D721Med (cell line): ENCODE measurements around the gene TICAM1.
"Not testable (repeated sequence)": the region's sequence is repeated elsewhere in the genome, so short reads cannot be mapped to it uniquely, and the experiment has no call there.

Experiments
- DNase-seq: peaks from one replicate; pipeline ENCODE4 v3.0.0; 2011; ENCODE audit warnings: low spot score; ENCODE audit not compliant: insufficient read length
- FAIRE-seq: peaks from 2 replicates; lab custom pipeline; 2011; peaks lifted over from hg19 to GRCh38; lab: Jason Lieb, UNC
- TF ChIP-seq, protein P1 (sequence below): IDR thresholded peaks from 2 replicates; pipeline ENCODE4 v1.5.1; 2012; ENCODE audit warnings: mild to moderate bottlenecking, control low read depth; ENCODE audit not compliant: insufficient read depth; ENCODE audit errors: missing control alignments

The TICAM1 gene

GRCh38 chr19:4780860-4781259 lies 50.7 kb downstream of the TICAM1 start:
- FAIRE-seq = no peak
- TF ChIP-seq, protein P1, sequence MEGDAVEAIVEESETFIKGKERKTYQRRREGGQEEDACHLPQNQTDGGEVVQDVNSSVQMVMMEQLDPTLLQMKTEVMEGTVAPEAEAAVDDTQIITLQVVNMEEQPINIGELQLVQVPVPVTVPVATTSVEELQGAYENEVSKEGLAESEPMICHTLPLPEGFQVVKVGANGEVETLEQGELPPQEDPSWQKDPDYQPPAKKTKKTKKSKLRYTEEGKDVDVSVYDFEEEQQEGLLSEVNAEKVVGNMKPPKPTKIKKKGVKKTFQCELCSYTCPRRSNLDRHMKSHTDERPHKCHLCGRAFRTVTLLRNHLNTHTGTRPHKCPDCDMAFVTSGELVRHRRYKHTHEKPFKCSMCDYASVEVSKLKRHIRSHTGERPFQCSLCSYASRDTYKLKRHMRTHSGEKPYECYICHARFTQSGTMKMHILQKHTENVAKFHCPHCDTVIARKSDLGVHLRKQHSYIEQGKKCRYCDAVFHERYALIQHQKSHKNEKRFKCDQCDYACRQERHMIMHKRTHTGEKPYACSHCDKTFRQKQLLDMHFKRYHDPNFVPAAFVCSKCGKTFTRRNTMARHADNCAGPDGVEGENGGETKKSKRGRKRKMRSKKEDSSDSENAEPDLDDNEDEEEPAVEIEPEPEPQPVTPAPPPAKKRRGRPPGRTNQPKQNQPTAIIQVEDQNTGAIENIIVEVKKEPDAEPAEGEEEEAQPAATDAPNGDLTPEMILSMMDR = no peak
- no peak for DNase-seq

- FAIRE-seq, DNase-seq: not testable (repeated sequence)
Observed at GRCh38 chr19:4778124-4778523, 53.4 kb downstream of the TICAM1 start.

DNA sequence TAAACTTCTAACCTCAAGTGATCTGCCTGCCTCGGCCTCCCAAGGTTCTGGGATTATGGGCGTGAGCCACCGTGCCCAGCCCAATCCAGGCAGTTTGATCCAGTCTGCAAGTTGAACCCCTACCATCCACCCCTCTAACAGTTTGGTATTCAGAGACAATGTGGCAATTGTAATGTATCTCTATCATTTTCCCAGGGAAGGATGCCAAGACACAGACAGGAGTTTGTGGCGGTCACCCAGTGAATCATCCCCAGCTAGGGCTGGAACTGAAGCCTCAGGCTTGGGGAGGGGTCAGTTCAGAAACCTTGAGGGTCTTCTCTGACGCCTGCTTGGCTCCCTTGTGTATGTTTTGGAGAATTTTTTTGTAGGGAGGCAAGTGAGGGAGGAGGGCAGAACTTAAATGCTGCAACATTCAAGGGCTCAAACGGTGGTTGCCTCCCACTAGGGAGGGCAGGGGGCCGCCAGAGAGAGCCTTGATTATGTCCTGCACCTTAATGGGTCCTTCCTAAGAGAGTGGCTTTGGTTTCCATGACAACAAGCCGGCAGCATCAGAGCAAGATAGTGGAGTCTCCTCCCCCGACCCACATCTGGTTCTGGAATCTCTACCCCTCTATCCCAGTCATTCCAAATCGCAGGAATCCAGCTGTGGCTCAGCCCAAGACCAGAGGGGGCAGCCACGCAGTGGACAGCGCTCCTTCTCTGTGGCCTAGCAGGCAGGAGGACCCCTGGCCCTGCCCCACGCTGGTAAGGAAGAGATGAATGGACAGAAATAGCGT lies 54.9 kb downstream of the TICAM1 start:
- TF ChIP-seq, protein P1 = no peak
- no peak for FAIRE-seq
- no peak for DNase-seq

DNA sequence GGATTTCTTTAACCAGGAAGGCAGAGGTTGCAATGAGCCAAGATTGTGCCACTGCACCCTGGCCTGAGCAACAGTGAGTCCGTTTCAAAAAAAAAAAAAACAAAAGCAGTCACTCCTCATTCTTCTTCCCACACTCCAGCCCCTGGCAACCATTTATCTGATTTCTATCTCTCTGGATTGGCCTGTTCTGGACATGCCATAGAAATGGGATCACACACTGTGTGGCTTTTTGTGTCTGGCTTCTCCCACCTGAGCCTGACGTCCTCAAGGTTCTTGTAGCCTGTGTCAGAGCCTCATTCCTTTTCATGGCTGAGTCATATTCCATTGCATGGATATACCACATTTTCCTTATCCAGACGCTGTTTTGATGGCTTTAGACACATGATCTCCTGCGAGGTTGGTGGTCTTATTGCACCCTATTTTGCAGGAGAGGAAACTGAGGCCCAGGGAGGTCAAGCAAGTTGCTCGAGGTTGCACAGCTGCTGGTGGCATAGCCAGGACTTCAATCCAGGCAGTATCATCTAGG lies 55.8 kb downstream of the TICAM1 start:
- no peak for FAIRE-seq
- no peak for DNase-seq
- TF ChIP-seq, protein P1 = no peak

DNA sequence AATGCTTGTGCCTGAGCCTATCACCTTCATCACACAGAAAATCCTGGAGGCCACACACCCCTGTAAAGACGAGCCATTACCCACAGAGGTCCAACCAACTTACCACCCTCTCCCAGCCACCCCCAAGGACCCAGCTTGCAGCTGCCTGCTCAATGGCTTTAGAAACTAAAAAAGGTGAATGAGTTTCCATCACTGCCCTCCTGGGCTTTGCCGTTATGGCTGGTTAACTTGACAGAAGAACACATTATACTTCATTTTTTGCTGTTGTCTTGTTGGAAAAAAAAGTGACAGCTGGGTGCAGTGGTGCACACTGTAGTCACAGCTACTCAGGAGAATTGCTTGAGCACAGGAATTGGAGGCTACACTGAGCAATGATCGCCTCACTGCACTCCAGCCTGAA lies 57.4 kb downstream of the TICAM1 start:
- no peak for FAIRE-seq
- TF ChIP-seq, protein P1 = no peak
- no peak for DNase-seq

DNA sequence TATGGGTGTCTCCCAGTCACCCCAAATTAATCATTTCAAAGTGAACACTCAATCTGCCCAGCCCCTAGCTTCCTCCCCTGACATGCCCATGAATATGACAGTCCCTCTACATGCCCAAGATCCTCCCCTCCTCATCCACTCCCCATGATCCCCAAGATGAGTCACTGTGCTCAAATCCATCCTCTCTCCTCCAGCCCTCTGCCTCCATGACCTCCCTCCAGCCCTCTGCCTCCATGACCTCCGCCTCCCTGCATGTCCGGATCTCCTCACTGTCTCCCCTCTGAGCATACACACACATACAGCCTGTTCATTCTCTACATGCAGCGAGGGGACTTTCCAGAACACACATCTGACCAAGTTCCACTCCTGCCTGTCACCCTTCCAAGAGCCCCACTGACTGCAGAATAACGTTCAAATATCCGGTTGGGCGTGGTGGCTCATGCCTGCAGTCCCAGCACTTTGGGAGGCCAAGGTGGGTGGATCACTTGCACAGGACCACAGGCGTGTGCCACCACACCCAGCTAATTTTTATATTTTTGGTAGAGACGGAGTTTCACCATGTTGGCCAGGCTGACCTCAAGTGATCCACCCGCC lies 58.4 kb downstream of the TICAM1 start:
- TF ChIP-seq, protein P1 = no peak
- no peak for FAIRE-seq
- DNase-seq = no peak

DNA sequence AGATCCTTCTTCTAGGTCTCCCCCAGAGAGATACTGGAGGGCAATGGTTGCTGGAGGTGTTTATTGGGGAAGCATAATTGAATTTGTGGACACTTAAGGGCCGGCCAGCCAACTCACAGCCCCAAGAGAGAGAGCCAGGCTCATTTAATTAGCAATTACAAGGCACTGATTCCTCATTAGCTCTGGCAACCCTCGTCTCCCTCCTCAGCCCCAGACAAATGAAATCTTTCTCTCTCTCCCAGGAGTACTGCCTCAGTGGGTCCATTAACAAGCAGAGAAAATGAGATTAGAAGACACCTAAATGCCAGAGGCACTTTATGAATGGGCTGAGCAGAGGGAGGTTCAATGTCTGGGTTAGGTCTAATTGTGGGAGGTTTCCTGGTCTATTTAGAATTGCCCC lies 58.9 kb downstream of the TICAM1 start:
- no peak for DNase-seq
- FAIRE-seq = no peak
- TF ChIP-seq, protein P1 = no peak
